ENCODE measurements around the gene CACNA2D2. TPM values are rescaled to one million over a fixed set of nuclear protein-coding genes. Genes with fewer than 3 reads are reported as not detected.
A peak's percentile ranks its signal among the peaks of the same experiment; 100 is the strongest.

CACNA2D2 gene
- total and polyA plus RNA-seq, 2 of the 8 experiments (the other 6 are each of a cell fraction or from before 2014, with no cell fraction given): 14.1 to 25.0 TPM

- Histone ChIP-seq H4K20me1 (replicated peaks in 1 of 2; ENCODE audit: control insufficient read depth in 1 of 2, insufficient read depth in 2 of 2, low read length in 2 of 2) (peaks cover 3% of the 10 kb centered on the region in 2 experiments), H3K4me3 (ENCODE audit: extremely low read depth in 1 of 4, insufficient read depth in 2 of 4, low read depth in 3 of 4, low read length in 4 of 4) (peak overlapping the region in 3 of 4 experiments; percentile 26 to 58 (median 56); a peak in 6 of 8 replicates), H4K91ac (replicated peaks; ENCODE audit: insufficient read length, low read length) (no peak overlapping the region), H3K23ac (ENCODE audit: insufficient read length) (no peak overlapping the region), H2BK15ac (ENCODE audit: low read length) (no peak overlapping the region), H2BK5ac (ENCODE audit: low read depth, low read length) (no peak overlapping the region), H3K36me3 (ENCODE audit: control insufficient read depth in 2 of 4, insufficient read depth in 4 of 4, low read length in 3 of 4) (peaks cover 0 to 3% (median 0%) of the 10 kb centered on the region in 4 experiments; a peak in 2 of 8 replicates), H3K79me2 (ENCODE audit: control insufficient read depth in 1 of 2, insufficient read depth in 2 of 2, low read length in 2 of 2) (no peaks in the 10 kb centered on the region), H3K27ac (ENCODE audit: low read depth, low read length) (no peak overlapping the region), H2BK120ac (replicated peaks; ENCODE audit: low read depth, low read length) (no peak overlapping the region), H2BK20ac (ENCODE audit: low read length) (no peak overlapping the region), H3K9me3 (ENCODE audit: insufficient read depth in 2 of 2, low read depth in 1 of 2, low read length in 1 of 2) (no peaks in the 10 kb centered on the region), H3K18ac (ENCODE audit: extremely low read depth, low read length) (no peak overlapping the region), H3K14ac (ENCODE audit: insufficient read length) (no peak overlapping the region), H4K5ac (ENCODE audit: insufficient read length, low read depth, low read length) (no peak overlapping the region), H4K8ac (ENCODE audit: extremely low read depth, insufficient read depth, low read length) (no peak overlapping the region; the same call in 1 of the 2 replicates), H2BK12ac (ENCODE audit: low read depth, low read length) (no peak overlapping the region), H3K9ac (replicated peaks in 1 of 4; ENCODE audit: extremely low read depth in 1 of 4, low read depth in 3 of 4, low read length in 3 of 4) (no peak overlapping the region), H2AFZ (ENCODE audit: low read length) (no peak overlapping the region), H3K4me2 (ENCODE audit: insufficient read depth in 1 of 2, low read depth in 2 of 2, low read length in 2 of 2) (peak overlapping the region; percentile 61 to 96), H3K4me1 (replicated peaks in 1 of 4; ENCODE audit: control insufficient read depth in 3 of 4, insufficient read depth in 4 of 4, low read length in 3 of 4) (peaks cover 0 to 19% (median 14%) of the 10 kb centered on the region in 4 experiments; a peak in 6 of 7 replicates), H2AK5ac (ENCODE audit: low read depth, low read length) (no peak overlapping the region; the same call in 1 of the 2 replicates), H3K27me3 (replicated peaks in 1 of 4; ENCODE audit: control insufficient read depth in 3 of 4, extremely low read depth in 1 of 4, insufficient read depth in 3 of 4, low read length in 3 of 4) (peaks cover 15 to 49% (median 40%) of the 10 kb centered on the region in 4 experiments), H3K56ac (replicated peaks; ENCODE audit: insufficient read length, low read depth, low read length) (no peak overlapping the region), H3K23me2 (ENCODE audit: low read depth, low read length) (peaks cover 16% of the 10 kb centered on the region), H3K79me1 (ENCODE audit: low read depth, low read length) (no peaks in the 10 kb centered on the region), H3K4ac (replicated peaks; ENCODE audit: insufficient read length, low read depth, low read length) (no peak overlapping the region)
- TF ChIP-seq RFX5 (IDR thresholded peaks at IDR 0.05; ENCODE audit: borderline replicate concordance, low read depth, low read length) (no peak), SP4 (IDR thresholded peaks at IDR 0.05; ENCODE audit: low read length) (no peak)
- ChIA-PET CTCF (ENCODE audit: partially characterized antibody) (interaction anchor here (0.5 to 13.4 kb wide), 10 partner anchors 9 to 1040 kb away, joined by 3 to 136 read pairs (median 5); no protein-coding TSS in a partner anchor), POLR2A (ENCODE audit: partially characterized antibody) (interaction anchor here (0.8 to 1.7 kb wide), 6 partner anchors 8 to 156 kb away, joined by 3 to 9 read pairs (median 3); no protein-coding TSS in a partner anchor)
- FAIRE-seq (no peak), DNase-seq (ENCODE audit: low read depth in 1 of 2, low spot score in 2 of 2) (no peak)
- WGBS, 2 experiments (ENCODE audit: extremely low coverage in 1 of 2, insufficient coverage in 1 of 2, insufficient read length in 1 of 2, insufficient replicate concordance in 2 of 2, low coverage in 1 of 2, low lambda C conversion rate in 2 of 2, missing lambda C conversion rate in 1 of 2): 50% methylated on average over 6 of the region's 8 CpGs; no CpG with 5 or more reads in 1 of the 2 experiments
These were observed 158.4 kb downstream of the CACNA2D2 start for GRCh38 chr3:50345008-50345407.

Data from H1 (cell line).